GM12801 (cell line): ENCODE results near the gene TTYH2.

ENCODE experiments used
- CTCF ChIP-seq: IDR thresholded peaks from one replicate; pipeline ENCODE4 v1.5.1; 2011; ENCODE audit warnings: control low read depth; ENCODE audit not compliant: insufficient read length; ENCODE audit errors: extremely low read depth

Gene TTYH2

GRCh38 chr17:74259667-74260524 lies 46.5 kb downstream of the TTYH2 start:
- no peak for TF ChIP-seq CTCF

GRCh38 chr17:74260525-74260850 lies 47.1 kb downstream of the TTYH2 start:
- TF ChIP-seq CTCF: no peak

- TF ChIP-seq CTCF: no peak
Measured at GRCh38 chr17:74262601-74263000, 49.2 kb downstream of the TTYH2 start.

GRCh38 chr17:74267579-74267978 lies 54.2 kb downstream of the TTYH2 start:
- no peak for TF ChIP-seq CTCF

GRCh38 chr17:74267987-74268499 lies 54.7 kb downstream of the TTYH2 start:
- TF ChIP-seq CTCF: no peak

- no peak for TF ChIP-seq CTCF
Measured at GRCh38 chr17:74268558-74268957, 55.2 kb downstream of the TTYH2 start.

- TF ChIP-seq CTCF: no peak
Measured at GRCh38 chr17:74270333-74270732, 57.0 kb downstream of the TTYH2 start.
